ENCODE data around the gene MAST4. TPM values are rescaled to one million over a fixed set of nuclear protein-coding genes. Genes with fewer than 3 reads are reported as not detected.

Gene MAST4
- polyA plus RNA-seq, 1 donor from 2014 or later: 11.8 TPM

GRCh38 chr5:67194166-67194565 is 598.0 kb downstream of the MAST4 start:
- H3K36me3 Mint-ChIP-seq: peaks cover 26% of the 10 kb centered on the region
- H3K27ac Mint-ChIP-seq: peak overlapping the region; percentile 95 to 99 (median 99)

GRCh38 chr5:67195406-67196275 is 599.4 kb downstream of the MAST4 start:
- H3K9me3 Mint-ChIP-seq: peaks cover 0 to 3% (median 0%) of the 10 kb centered on the region in 3 donors
- peaks cover 2% of the 10 kb centered on the region for H3K27me3 Mint-ChIP-seq
- peaks cover 26% of the 10 kb centered on the region for H3K36me3 Mint-ChIP-seq
- H3K4me1 Mint-ChIP-seq: peaks cover 34 to 57% (median 55%) of the 10 kb centered on the region in 3 donors
- H3K27ac Mint-ChIP-seq: peak overlapping the region; percentile 95 to 99 (median 99)
- H3K4me3 Mint-ChIP-seq: peak overlapping the region; percentile 95 to 98 (median 98)

More at GRCh38 chr5:67194166-67194565, 598.0 kb downstream of the MAST4 start:
- H3K27me3 Mint-ChIP-seq: peaks cover 2% of the 10 kb centered on the region
- H3K4me3 Mint-ChIP-seq: peak overlapping the region; percentile 95 to 98 (median 98)
- H3K4me1 Mint-ChIP-seq: peaks cover 32 to 60% (median 56%) of the 10 kb centered on the region in 3 donors
- H3K9me3 Mint-ChIP-seq: peaks cover 0 to 3% (median 0%) of the 10 kb centered on the region in 3 donors

- peak within 1 kb of the TSS; percentile 95 to 99 (median 99) for H3K27ac Mint-ChIP-seq
- peak within 1 kb of the TSS; percentile 95 to 98 (median 98) for H3K4me3 Mint-ChIP-seq
- H3K4me1 Mint-ChIP-seq: peaks cover 36 to 57% (median 55%) of the 10 kb centered on the region in 3 donors
These were observed 600.4 kb downstream of the MAST4 start, which contains the start of gene CD180 for GRCh38 chr5:67196537-67197059. Gene CD180 (minus strand): TSS chr5:67196799. CDS start chr5:67196641, 158 bp downstream.

DNA sequence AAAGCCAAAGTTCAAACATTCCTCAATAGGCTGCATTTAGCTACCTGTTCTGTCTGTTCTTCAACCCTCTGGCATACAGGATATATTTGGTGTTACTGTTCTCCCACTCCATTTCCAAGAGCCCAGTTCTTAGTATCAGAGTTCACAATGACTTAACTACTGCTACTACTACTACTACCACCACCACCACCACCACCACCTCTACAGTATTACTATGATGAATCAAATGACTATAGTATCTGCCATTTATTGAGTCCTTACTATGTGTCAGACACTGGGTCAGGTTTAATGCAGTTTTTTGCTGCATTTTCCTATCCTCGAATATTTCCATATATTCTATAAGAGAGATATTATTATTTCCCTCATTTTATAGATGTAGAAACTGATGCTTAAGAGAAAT is 601.3 kb downstream of the MAST4 start:
- H3K27ac Mint-ChIP-seq: peak overlapping the region; percentile 95 to 99 (median 99)
- H3K27me3 Mint-ChIP-seq: peaks cover 2% of the 10 kb centered on the region
- peaks cover 42 to 58% (median 53%) of the 10 kb centered on the region in 3 donors for H3K4me1 Mint-ChIP-seq
- peaks cover 18% of the 10 kb centered on the region for H3K36me3 Mint-ChIP-seq
- peaks cover 0 to 3% (median 0%) of the 10 kb centered on the region in 3 donors for H3K9me3 Mint-ChIP-seq
- peak overlapping the region; percentile 95 to 98 (median 98) for H3K4me3 Mint-ChIP-seq

More at GRCh38 chr5:67196537-67197059, 600.4 kb downstream of the MAST4 start, which contains the start of gene CD180:
- peaks cover 2% of the 10 kb centered on the region for H3K27me3 Mint-ChIP-seq
- peaks cover 0 to 3% (median 0%) of the 10 kb centered on the region in 3 donors for H3K9me3 Mint-ChIP-seq
- peaks cover 23% of the 10 kb centered on the region for H3K36me3 Mint-ChIP-seq

DNA sequence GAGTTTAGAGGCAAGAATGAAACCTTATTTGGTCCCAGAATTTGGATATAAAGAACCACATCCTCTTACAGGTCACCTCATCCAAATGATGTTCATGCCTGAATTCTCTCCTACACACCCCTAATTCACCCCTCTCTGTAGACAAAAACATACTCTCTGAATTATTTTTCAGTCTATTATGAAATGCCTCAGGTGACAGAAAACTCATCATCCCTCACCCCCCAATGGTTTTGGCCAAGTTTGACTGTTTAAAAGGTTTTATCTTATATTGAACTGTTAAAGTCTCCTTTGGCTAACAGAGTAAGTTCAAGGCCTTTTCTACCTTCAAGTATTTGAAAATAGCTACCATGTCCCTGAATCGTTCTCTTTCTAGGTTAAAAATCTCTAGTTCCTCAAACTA is 602.7 kb downstream of the MAST4 start:
- H3K27me3 Mint-ChIP-seq: peaks cover 2% of the 10 kb centered on the region
- H3K4me1 Mint-ChIP-seq: peaks cover 44 to 60% (median 55%) of the 10 kb centered on the region in 3 donors
- H3K9me3 Mint-ChIP-seq: no peaks in the 10 kb centered on the region
- peak overlapping the region; percentile 75 to 91 (median 86) for H3K27ac Mint-ChIP-seq
- H3K4me3 Mint-ChIP-seq: peak overlapping the region; percentile 41 to 95 (median 88)
- peaks cover 9% of the 10 kb centered on the region for H3K36me3 Mint-ChIP-seq

DNA sequence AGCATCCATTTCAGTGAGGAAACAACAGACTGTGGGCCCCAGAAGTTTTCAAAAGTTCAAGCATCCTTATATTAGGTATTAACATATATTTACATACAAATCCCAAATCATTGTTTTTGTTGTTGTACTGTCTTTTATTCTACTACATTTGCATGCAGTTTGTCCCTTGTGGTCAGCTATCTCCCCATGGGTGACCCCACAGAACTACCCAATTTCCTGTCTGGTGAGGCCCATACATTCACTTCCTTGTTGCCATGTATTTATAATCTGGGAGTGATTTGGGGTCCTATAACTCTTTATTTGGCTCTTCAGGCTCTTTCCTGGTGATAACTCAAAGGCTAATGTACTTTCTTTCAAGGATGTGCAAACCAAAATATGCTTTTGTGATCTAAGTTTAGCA is 603.7 kb downstream of the MAST4 start:
- Mint-ChIP-seq H3K4me3 (peak overlapping the region in 3 of 4 donors; percentile 87 to 95 (median 90)), H3K36me3 (peaks cover 4% of the 10 kb centered on the region), H3K27me3 (peaks cover 2% of the 10 kb centered on the region), H3K27ac (peak overlapping the region in 2 of 3 donors; percentile 86 to 91), H3K4me1 (peaks cover 53 to 70% (median 64%) of the 10 kb centered on the region in 3 donors), H3K9me3 (no peaks in the 10 kb centered on the region)

GRCh38 chr5:67200809-67201562 is 604.8 kb downstream of the MAST4 start:
- H3K27me3 Mint-ChIP-seq: peaks cover 2% of the 10 kb centered on the region
- peak overlapping the region in 3 of 4 donors; percentile 39 to 95 (median 58) for H3K4me3 Mint-ChIP-seq
- H3K27ac Mint-ChIP-seq: peak overlapping the region; percentile 82 to 91 (median 83)
- H3K36me3 Mint-ChIP-seq: no peaks in the 10 kb centered on the region
- no peaks in the 10 kb centered on the region for H3K9me3 Mint-ChIP-seq
- peaks cover 64 to 81% (median 74%) of the 10 kb centered on the region in 3 donors for H3K4me1 Mint-ChIP-seq

DNA sequence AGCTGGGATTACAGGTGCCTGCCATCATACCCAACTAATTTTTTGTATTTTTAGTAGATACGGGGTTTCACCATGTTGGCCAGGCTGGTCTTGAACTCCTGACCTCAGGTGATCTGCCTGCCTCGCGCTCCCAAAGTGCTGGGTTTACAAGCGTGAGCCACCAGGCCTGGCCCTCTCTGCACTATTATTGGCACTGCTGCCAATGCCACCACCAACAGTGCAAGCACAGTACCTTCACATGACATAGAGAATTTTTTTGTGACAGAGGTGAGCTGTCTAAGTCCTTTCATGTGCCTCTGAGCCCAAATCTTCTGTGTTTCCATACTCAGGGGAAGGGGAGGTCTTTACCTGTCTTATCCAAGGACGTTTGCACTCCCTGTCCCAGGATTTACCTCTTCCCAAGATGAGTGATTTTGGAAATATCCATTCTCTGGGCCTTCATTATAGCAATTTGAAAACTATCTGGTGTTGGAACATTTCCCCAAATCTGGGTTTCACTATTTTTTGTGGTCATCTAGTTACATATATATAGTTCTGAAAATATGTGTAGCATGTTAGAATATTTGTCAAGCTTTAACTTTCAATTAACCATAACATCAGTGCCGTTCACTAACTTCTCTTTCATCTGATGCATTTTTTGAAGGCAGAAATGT is 605.8 kb downstream of the MAST4 start:
- H3K4me1 Mint-ChIP-seq: peaks cover 74 to 88% (median 78%) of the 10 kb centered on the region in 3 donors
- peak overlapping the region in 3 of 4 donors; percentile 20 to 60 (median 57) for H3K4me3 Mint-ChIP-seq
- no peaks in the 10 kb centered on the region for H3K36me3 Mint-ChIP-seq
- H3K27ac Mint-ChIP-seq: peak overlapping the region; percentile 8 to 72 (median 34)
- peaks cover 2% of the 10 kb centered on the region for H3K27me3 Mint-ChIP-seq
- H3K9me3 Mint-ChIP-seq: no peaks in the 10 kb centered on the region

GRCh38 chr5:67202828-67203227 is 606.6 kb downstream of the MAST4 start:
- Mint-ChIP-seq H3K9me3 (no peaks in the 10 kb centered on the region), H3K4me1 (peaks cover 78 to 88% (median 82%) of the 10 kb centered on the region in 3 donors), H3K36me3 (no peaks in the 10 kb centered on the region), H3K27me3 (peaks cover 2% of the 10 kb centered on the region), H3K27ac (peak overlapping the region; percentile 89 to 96 (median 89)), H3K4me3 (peak overlapping the region in 3 of 4 donors; percentile 33 to 64 (median 60))

DNA sequence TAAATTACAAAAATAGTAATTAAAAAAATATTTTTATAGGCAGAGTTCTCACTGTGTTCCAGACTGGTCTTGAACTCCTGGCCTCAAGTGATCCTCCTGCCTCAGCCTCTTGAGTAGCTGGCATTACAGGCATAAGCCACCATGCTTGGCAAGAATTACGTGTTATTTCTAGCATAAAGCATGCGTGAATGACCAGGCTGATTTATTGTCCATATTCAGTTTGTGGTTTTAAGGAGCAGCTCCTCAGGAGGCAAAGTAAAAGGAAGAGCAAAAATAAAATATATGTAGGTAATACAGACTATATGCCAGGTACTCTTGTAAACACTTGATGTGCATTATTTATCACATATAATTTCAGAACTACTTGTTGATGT is 607.5 kb downstream of the MAST4 start:
- peak overlapping the region; percentile 88 to 96 (median 91) for H3K27ac Mint-ChIP-seq
- peak overlapping the region in 3 of 4 donors; percentile 82 to 85 (median 85) for H3K4me3 Mint-ChIP-seq
- H3K9me3 Mint-ChIP-seq: no peaks in the 10 kb centered on the region
- H3K27me3 Mint-ChIP-seq: peaks cover 2% of the 10 kb centered on the region
- H3K4me1 Mint-ChIP-seq: peaks cover 72 to 85% (median 78%) of the 10 kb centered on the region in 3 donors
- no peaks in the 10 kb centered on the region for H3K36me3 Mint-ChIP-seq

DNA sequence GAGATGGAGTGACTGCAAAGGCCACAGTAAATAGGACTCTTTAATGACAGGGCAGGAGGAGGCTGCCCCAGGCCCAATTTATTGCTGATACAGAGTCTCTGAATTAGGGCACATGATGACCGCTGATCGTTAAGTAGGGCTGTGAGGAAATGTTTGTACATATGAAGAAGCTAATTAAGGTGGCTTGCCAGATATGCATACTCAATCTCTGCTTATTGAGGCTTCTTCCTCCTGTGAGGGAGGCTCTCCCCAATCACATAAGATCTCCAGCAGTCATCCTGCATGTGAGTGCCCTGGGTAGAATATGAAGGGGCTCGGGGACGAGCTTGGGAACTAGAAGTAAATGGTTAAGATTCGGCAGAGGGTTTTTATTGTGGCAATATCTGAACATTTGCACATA is 608.6 kb downstream of the MAST4 start:
- Mint-ChIP-seq H3K4me3 (peak overlapping the region in 3 of 4 donors; percentile 82 to 91 (median 85)), H3K27ac (peak overlapping the region; percentile 86 to 96 (median 91)), H3K9me3 (no peaks in the 10 kb centered on the region), H3K27me3 (no peaks in the 10 kb centered on the region), H3K4me1 (peaks cover 70 to 86% (median 78%) of the 10 kb centered on the region in 3 donors), H3K36me3 (no peaks in the 10 kb centered on the region)

- peaks cover 60 to 82% (median 74%) of the 10 kb centered on the region in 3 donors for H3K4me1 Mint-ChIP-seq
- H3K4me3 Mint-ChIP-seq: peak overlapping the region; percentile 4 to 91 (median 84)
These were observed 609.8 kb downstream of the MAST4 start for GRCh38 chr5:67205981-67206380.

GRCh38 chr5:67206461-67206860 is 610.3 kb downstream of the MAST4 start:
- Mint-ChIP-seq H3K4me1 (peaks cover 57 to 77% (median 70%) of the 10 kb centered on the region in 3 donors), H3K36me3 (no peaks in the 10 kb centered on the region), H3K4me3 (peak overlapping the region; percentile 35 to 91 (median 84)), H3K27ac (peak overlapping the region; percentile 86 to 96 (median 91)), H3K9me3 (no peaks in the 10 kb centered on the region), H3K27me3 (no peaks in the 10 kb centered on the region)

More at GRCh38 chr5:67205981-67206380, 609.8 kb downstream of the MAST4 start:
- no peaks in the 10 kb centered on the region for H3K27me3 Mint-ChIP-seq
- H3K36me3 Mint-ChIP-seq: no peaks in the 10 kb centered on the region
- H3K27ac Mint-ChIP-seq: peak overlapping the region; percentile 86 to 96 (median 91)
- no peaks in the 10 kb centered on the region for H3K9me3 Mint-ChIP-seq

GRCh38 chr5:67206929-67207328 is 610.7 kb downstream of the MAST4 start:
- no peaks in the 10 kb centered on the region for H3K9me3 Mint-ChIP-seq
- H3K27ac Mint-ChIP-seq: peak overlapping the region; percentile 86 to 96 (median 91)
- H3K4me1 Mint-ChIP-seq: peaks cover 56 to 74% (median 69%) of the 10 kb centered on the region in 3 donors
- no peaks in the 10 kb centered on the region for H3K36me3 Mint-ChIP-seq
- H3K4me3 Mint-ChIP-seq: peak overlapping the region; percentile 35 to 91 (median 84)
- no peaks in the 10 kb centered on the region for H3K27me3 Mint-ChIP-seq

Data from IgD-negative memory B cell (primary cell).